Pons (tissue), 1 donor: ENCODE data around the gene NELL2.
"Not testable (repeated sequence)": the region's sequence is repeated elsewhere in the genome, so short reads cannot be mapped to it uniquely, and the experiment has no call there.

Experiments
- DNase-seq: peaks from one replicate; pipeline ENCODE4 v3.0.0-alpha.2; 2016; ENCODE audit warnings: low spot score

NELL2 gene

GRCh38 chr12:44778863-44779262 lies 97.3 kb downstream of the NELL2 start:
- DNase-seq: no peak

- DNase-seq: no peak
Observed at GRCh38 chr12:44777044-44777443, 99.1 kb downstream of the NELL2 start.

GRCh38 chr12:44775901-44776300 lies 100.2 kb downstream of the NELL2 start:
- no peak for DNase-seq

- no peak for DNase-seq
Observed at GRCh38 chr12:44774815-44775411, 101.2 kb downstream of the NELL2 start.

- DNase-seq: no peak
Observed at GRCh38 chr12:44771485-44772021, 104.6 kb downstream of the NELL2 start.

- DNase-seq: no peak
Observed at GRCh38 chr12:44765796-44766195, 110.3 kb downstream of the NELL2 start.

GRCh38 chr12:44763021-44763420 lies 113.1 kb downstream of the NELL2 start:
- no peak for DNase-seq

- DNase-seq: no peak
Observed at GRCh38 chr12:44759289-44759688, 116.8 kb downstream of the NELL2 start.

GRCh38 chr12:44750468-44750867 lies 125.6 kb downstream of the NELL2 start:
- DNase-seq: no peak

GRCh38 chr12:44749566-44749965 lies 126.5 kb downstream of the NELL2 start:
- DNase-seq: no peak

GRCh38 chr12:44748950-44749468 lies 127.1 kb downstream of the NELL2 start:
- DNase-seq: no peak

GRCh38 chr12:44741292-44741980 lies 134.7 kb downstream of the NELL2 start:
- not testable (repeated sequence) for DNase-seq

- DNase-seq: no peak
Observed at GRCh38 chr12:44738051-44738450, 138.1 kb downstream of the NELL2 start.

GRCh38 chr12:44728566-44728965 lies 147.5 kb downstream of the NELL2 start:
- DNase-seq: no peak

- no peak for DNase-seq
Observed at GRCh38 chr12:44720265-44720664, 155.8 kb downstream of the NELL2 start.

GRCh38 chr12:44717612-44718011 lies 158.5 kb downstream of the NELL2 start:
- DNase-seq: no peak

GRCh38 chr12:44716711-44717110 lies 159.4 kb downstream of the NELL2 start:
- no peak for DNase-seq

GRCh38 chr12:44711736-44712135 lies 164.4 kb downstream of the NELL2 start:
- DNase-seq: no peak

- DNase-seq: no peak
Observed at GRCh38 chr12:44709166-44709565, 166.9 kb downstream of the NELL2 start.

GRCh38 chr12:44708218-44708617 lies 167.9 kb downstream of the NELL2 start:
- DNase-seq: no peak

GRCh38 chr12:44703182-44703910 lies 172.8 kb downstream of the NELL2 start:
- no peak for DNase-seq

GRCh38 chr12:44697511-44697910 lies 178.6 kb downstream of the NELL2 start:
- DNase-seq: no peak

GRCh38 chr12:44696542-44696941 lies 179.6 kb downstream of the NELL2 start:
- DNase-seq: no peak
